Adrenal gland (tissue), 12 donors: Measurements from ENCODE around the gene ARV1. TPM values are rescaled to one million over a fixed set of nuclear protein-coding genes. Genes with fewer than 3 reads are reported as not detected.
A peak's percentile ranks its signal among the peaks of the same experiment; 100 is the strongest.

Experiments used
- DNase-seq, 7 donors: peaks; one replicate each; pipeline ENCODE4 v3.0.0-alpha.2; 2019 to 2020
- H3K27ac ChIP-seq, 5 donors: fragments of 200-600 bp; sonication (generic) in 4 of 5; 1 replicate in 3 of 5; 2 replicates in 2 of 5; pipeline versions ENCODE4 v1.5.1 to v1.8.0; 2016 to 2020; ENCODE audit warnings: mild to moderate bottlenecking in 1 of 5
- H3K27me3 ChIP-seq: fragments of 200-600 bp; 2 replicates; pipeline ENCODE4 v1.8.0; 2021
- H3K36me3 ChIP-seq, 2 donors: fragments of 200-600 bp; replicated peaks in 1 of 2; 1 replicate in 1 of 2; 2 replicates in 1 of 2; pipeline versions ENCODE4 v1.5.1 to v1.8.0; 2018 to 2022
- H3K4me1 ChIP-seq, 2 donors: fragments of 200-600 bp; replicated peaks in 1 of 2; 1 replicate in 1 of 2; 2 replicates in 1 of 2; pipeline versions ENCODE4 v1.5.1 to v1.8.0; 2018 to 2021
- H3K4me3 ChIP-seq, 4 donors: fragments of 200-600 bp; sonication (generic) in 3 of 4; one replicate each; pipeline ENCODE4 v1.5.1; 2016 to 2018
- H3K9me3 ChIP-seq, 3 donors: fragments of 200-600 bp; sonication (generic) in 1 of 3; replicated peaks in 1 of 3; 1 replicate in 2 of 3; 2 replicates in 1 of 3; pipeline versions ENCODE4 v1.5.1 to v1.8.0; 2016 to 2021
- CTCF ChIP-seq, 6 experiments: fragments of 450-650 bp in 4 of 6; fragments of 200-600 bp in 2 of 6; sonication (generic) in 1 of 6; IDR thresholded peaks; 1 replicate in 5 of 6; 2 replicates in 1 of 6; pipeline versions ENCODE4 v1.5.1 to v1.8.0; 2016 to 2021; ENCODE audit warnings: antibody characterized with exemption in 6 of 6, mild to moderate bottlenecking in 2 of 6, moderate library complexity in 1 of 6
- POLR2A ChIP-seq, 2 donors: fragments of 450-650 bp; IDR thresholded peaks; one replicate each; pipeline ENCODE4 v1.6.1; 2017; ENCODE audit warnings: antibody characterized with exemption in 2 of 2, mild to moderate bottlenecking in 2 of 2, moderate library complexity in 1 of 2
- WGBS, 4 donors: extraction: QIAGEN DNeasy Blood & Tissue Kit in 2 of 4; methylation state at CpG; one replicate each; pipeline versions ENCODE4 v1.1.5 to v1.1.7; 2013 to 2017; 5-methylcytosine and 5-hydroxymethylcytosine counted together
- intact Hi-C, 2 donors: fragments of 100-400 bp; cut with DNase I; formaldehyde crosslinking; loops; one replicate each; pipeline versions ENCODE4 v1.14.1 to v1.15.0; 2022 to 2023
- polyA plus RNA-seq, 3 donors: library from polyadenylated mRNA; stranded (reverse); fragments of 200-250 nt in 2 of 3; fragments of 350-450 nt in 1 of 3; fragmentation: Illumina TruSeq in 1 of 3; extraction: RNeasy Lipid Tissue Mini Kit (QIAGEN cat#74804) in 1 of 3; gene quantifications; one replicate each; pipeline ENCODE4 v1.2.3, GENCODE V29; 2013 to 2014
- total RNA-seq, 9 donors: library from RNA; depleted of rRNA in 4 of 9; stranded (reverse); fragments of >200 nt in 4 of 9; fragments of 120-200 nt in 1 of 9; fragmentation: NEBNext Ultra II Directional in 1 of 9; extraction: Animal tissue kit (Norgen Biotek cat#: 25700) in 1 of 9; gene quantifications; one replicate each; pipeline versions ENCODE4 v1.1.0 to v1.2.4, GENCODE V29; 2013 to 2023
- donor health status: healthy with polysubstance abuse.
- donor health status: Bipolar disorder and iron deficiency.
- donor health status: DM: yes; HTN: yes; CAD: no.
- donor health status: DM: no; HTN: no; CAD: no.
- donor health status: DM: no; HTN: no; CAD: no.
- donor health status: DM: yes; HTN: yes; CAD: no.

The ARV1 gene
- total and polyA plus RNA-seq, 12 donors, result 20.1 to 81.5 (median 23.9) TPM

- TF ChIP-seq CTCF (IDR thresholded peaks at IDR 0.05) (no peak), POLR2A (IDR thresholded peaks at IDR 0.05) (no peak)
- 1 to 11% (median 4%) methylated on average over 9 to 52 of the region's 52 CpGs for WGBS, 4 donors
- Histone ChIP-seq H3K36me3 (peaks cover 0 to 4% of the 10 kb centered on the region in 2 donors), H3K9me3 (no peaks in the 10 kb centered on the region), H3K27me3 (no peaks in the 10 kb centered on the region), H3K4me3 (peak overlapping the region in 3 of 4 donors; percentile 31 to 98 (median 89)), H3K4me1 (peaks cover 8 to 29% of the 10 kb centered on the region in 2 donors), H3K27ac (peak overlapping the region in 4 of 5 donors; percentile 45 to 85 (median 58))
- intact Hi-C loops, result no loop called here
- DNase-seq, result peak; percentile 21 to 64 (median 33)
Observed at GRCh38 chr1:230977761-230978490, 968 bp upstream of the ARV1 start.

- H3K27ac ChIP-seq, result peak overlapping the region in 3 of 5 donors; percentile 14 to 85 (median 51)
- H3K4me1 ChIP-seq, result peaks cover 8 to 29% of the 10 kb centered on the region in 2 donors
- H3K36me3 ChIP-seq, result peaks cover 0 to 4% of the 10 kb centered on the region in 2 donors
- H3K27me3 ChIP-seq, result no peaks in the 10 kb centered on the region
- no peak for DNase-seq
- TF ChIP-seq CTCF (IDR thresholded peaks at IDR 0.05) (no peak), POLR2A (IDR thresholded peaks at IDR 0.05) (no peak)
- intact Hi-C loops, result no loop called here
- H3K9me3 ChIP-seq, result no peaks in the 10 kb centered on the region
- 4 to 7% (median 6%) methylated on average over 10 to 12 of the region's 12 CpGs for WGBS, 4 donors
- H3K4me3 ChIP-seq, result peak overlapping the region; percentile 16 to 98 (median 54)
Observed at GRCh38 chr1:230979389-230979716, 459 bp downstream of the ARV1 start.

GRCh38 chr1:230979952-230980351, 1.1 kb downstream of the ARV1 start:
- Histone ChIP-seq H3K9me3 (no peaks in the 10 kb centered on the region), H3K36me3 (peaks cover 0 to 4% of the 10 kb centered on the region in 2 donors), H3K27ac (no peak overlapping the region), H3K27me3 (no peaks in the 10 kb centered on the region), H3K4me1 (peaks cover 8 to 29% of the 10 kb centered on the region in 2 donors), H3K4me3 (peak overlapping the region in 1 of 4 donors; percentile 98)
- no peak for TF ChIP-seq POLR2A (IDR thresholded peaks at IDR 0.05)
- no peak for TF ChIP-seq CTCF (IDR thresholded peaks at IDR 0.05)
- no peak for DNase-seq
- WGBS, 4 donors, result 72 to 78% (median 78%) methylated on average over 4 of the region's 4 CpGs
- intact Hi-C loops, result no loop called here

- H3K4me3 ChIP-seq, result no peak overlapping the region
- no peaks in the 10 kb centered on the region for H3K9me3 ChIP-seq
- no peak overlapping the region for H3K27ac ChIP-seq
- H3K27me3 ChIP-seq, result no peaks in the 10 kb centered on the region
- H3K4me1 ChIP-seq, result peaks cover 8 to 27% of the 10 kb centered on the region in 2 donors
- 67 to 81% (median 78%) methylated on average over 4 of the region's 4 CpGs for WGBS, 4 donors
- intact Hi-C loops, result no loop called here
- peaks cover 0 to 4% of the 10 kb centered on the region in 2 donors for H3K36me3 ChIP-seq
- no peak for DNase-seq
- TF ChIP-seq POLR2A (IDR thresholded peaks at IDR 0.05) (no peak), CTCF (IDR thresholded peaks at IDR 0.05) (no peak)
Observed at GRCh38 chr1:230982696-230983095, 3.8 kb downstream of the ARV1 start.
